Measurements from ENCODE around the gene CEPT1.

GRCh38 chr1:111225091-111225490, 85.1 kb downstream of the CEPT1 start:
- TF ChIP-seq, protein P1, sequence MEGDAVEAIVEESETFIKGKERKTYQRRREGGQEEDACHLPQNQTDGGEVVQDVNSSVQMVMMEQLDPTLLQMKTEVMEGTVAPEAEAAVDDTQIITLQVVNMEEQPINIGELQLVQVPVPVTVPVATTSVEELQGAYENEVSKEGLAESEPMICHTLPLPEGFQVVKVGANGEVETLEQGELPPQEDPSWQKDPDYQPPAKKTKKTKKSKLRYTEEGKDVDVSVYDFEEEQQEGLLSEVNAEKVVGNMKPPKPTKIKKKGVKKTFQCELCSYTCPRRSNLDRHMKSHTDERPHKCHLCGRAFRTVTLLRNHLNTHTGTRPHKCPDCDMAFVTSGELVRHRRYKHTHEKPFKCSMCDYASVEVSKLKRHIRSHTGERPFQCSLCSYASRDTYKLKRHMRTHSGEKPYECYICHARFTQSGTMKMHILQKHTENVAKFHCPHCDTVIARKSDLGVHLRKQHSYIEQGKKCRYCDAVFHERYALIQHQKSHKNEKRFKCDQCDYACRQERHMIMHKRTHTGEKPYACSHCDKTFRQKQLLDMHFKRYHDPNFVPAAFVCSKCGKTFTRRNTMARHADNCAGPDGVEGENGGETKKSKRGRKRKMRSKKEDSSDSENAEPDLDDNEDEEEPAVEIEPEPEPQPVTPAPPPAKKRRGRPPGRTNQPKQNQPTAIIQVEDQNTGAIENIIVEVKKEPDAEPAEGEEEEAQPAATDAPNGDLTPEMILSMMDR (IDR thresholded peaks at IDR 0.05), result no peak
- TF ChIP-seq POLR2A (IDR thresholded peaks at IDR 0.05), result no peak

Measured in thyroid gland (tissue), 4 donors.